ENCODE results near the gene OSGEP.
"Not testable (repeated sequence)": the region's sequence is repeated elsewhere in the genome, so short reads cannot be mapped to it uniquely, and the experiment has no call there.

OSGEP gene

DNA sequence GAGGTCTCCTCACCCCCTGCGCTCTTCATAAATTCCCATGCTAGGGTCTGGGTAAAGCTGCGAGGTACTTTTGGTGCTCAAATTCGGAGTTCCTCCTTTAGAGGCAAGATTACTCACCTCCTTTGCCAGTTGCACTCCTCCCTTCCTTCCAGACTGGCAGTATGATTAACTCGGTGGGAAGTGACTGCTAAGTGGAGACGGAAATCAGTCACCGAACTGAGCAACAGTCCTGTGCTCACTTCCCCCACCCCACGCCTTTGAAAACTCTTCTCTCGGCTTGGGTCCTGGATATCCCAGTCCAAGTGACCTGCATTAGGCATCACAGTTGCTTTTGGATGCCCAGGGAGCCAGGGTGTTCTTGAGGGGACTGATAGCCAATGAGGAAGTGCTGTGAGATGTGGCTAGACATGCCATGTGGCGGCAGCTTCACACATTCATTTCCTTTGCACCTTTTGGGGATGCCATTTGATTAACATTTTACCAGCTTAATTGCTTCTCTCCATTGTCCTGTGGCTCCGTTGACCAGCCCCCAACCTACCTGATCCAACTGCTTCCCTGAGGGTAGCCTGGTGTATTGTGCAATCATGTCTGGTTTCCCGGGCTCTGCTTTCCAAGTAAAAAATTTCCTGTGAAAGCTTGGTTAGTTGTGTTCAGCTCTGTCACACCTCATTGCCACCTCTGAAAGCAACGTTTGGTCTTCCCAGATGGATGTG, 15.4 kb upstream of the OSGEP start:
- peak in 1 of 3 donors; percentile 31 for DNase-seq (ENCODE audit: low read depth in 3 of 3, low spot score in 1 of 3)

DNA sequence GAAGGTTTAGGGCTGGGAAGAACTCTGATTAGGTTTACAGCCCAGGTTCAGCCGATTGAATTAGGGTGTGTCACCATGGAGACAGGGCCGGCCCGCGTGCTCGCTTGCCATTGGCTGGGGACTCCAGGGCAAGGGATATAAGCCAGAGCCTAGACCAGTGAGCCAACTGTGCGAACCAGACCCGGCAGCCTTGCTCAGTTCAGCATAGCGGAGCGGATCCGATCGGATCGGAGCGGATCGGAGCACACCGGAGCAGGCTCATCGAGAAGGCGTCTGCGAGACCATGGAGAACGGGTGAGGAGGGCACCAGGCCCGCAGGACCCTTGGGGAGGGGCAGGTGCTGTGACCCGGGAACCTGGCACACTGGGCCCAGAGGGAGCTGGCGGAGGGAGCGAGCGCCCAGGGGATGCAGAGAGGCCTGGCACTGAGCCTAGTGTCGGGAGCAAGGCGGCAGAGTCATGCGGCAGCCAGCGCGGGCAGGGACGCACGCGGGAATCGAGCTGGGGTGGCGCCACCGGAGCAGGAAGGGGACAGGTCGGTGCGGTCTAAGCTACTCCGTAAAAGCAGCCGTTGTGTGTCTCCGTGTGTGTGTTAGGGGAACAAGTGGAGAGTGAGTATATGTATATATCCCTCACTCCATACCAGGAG, 14.8 kb upstream of the OSGEP start, which contains the start of gene PNP:
PNP (plus strand) TSS at position 165 of the 648 bp plus-strand sequence; CDS start at position 284, 119 bp downstream.
- DNase-seq (ENCODE audit: low read depth in 3 of 3, low spot score in 1 of 3), result peak; percentile 69 to 76 (median 72)

DNA sequence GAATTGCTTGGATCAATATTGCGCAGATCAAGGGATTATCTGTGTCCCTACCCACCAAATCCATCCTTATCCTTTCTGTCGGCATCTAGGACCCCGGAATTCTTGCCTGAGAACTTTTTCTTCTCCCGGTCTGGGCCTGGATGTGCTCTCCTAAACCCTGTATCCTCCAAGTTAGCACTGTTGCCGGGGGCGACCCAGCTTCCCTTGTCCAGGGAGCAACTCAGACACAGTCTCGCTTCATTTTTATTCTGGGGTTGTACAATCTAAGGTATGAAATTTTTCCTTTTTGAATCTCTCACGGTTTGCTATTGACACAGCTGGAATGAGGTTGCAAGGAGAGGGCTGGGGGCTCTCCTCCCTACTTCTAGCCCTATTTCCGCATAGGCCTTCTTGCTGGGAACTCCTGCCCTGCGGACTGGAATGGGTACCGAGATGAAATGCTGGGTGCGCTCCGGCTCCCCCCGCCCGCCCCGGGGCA, 14.2 kb upstream of the OSGEP start:
- no peak for DNase-seq (ENCODE audit: low read depth in 3 of 3, low spot score in 1 of 3)

- peak; percentile 93 to 97 (median 96) for DNase-seq (ENCODE audit: low read depth in 3 of 3, low spot score in 1 of 3)
These were observed 6.9 kb upstream of the OSGEP start, which contains the start of gene PIP4P1 for GRCh38 chr14:20461225-20462141. TSS of gene PIP4P1 (minus strand) at chr14:20461434. CDS start at chr14:20461325, 109 bp downstream.

- DNase-seq (ENCODE audit: low read depth in 3 of 3, low spot score in 1 of 3), result peak in 2 of 3 donors; percentile 18 to 22
These were observed 6.0 kb upstream of the OSGEP start for GRCh38 chr14:20460458-20461224.

DNA sequence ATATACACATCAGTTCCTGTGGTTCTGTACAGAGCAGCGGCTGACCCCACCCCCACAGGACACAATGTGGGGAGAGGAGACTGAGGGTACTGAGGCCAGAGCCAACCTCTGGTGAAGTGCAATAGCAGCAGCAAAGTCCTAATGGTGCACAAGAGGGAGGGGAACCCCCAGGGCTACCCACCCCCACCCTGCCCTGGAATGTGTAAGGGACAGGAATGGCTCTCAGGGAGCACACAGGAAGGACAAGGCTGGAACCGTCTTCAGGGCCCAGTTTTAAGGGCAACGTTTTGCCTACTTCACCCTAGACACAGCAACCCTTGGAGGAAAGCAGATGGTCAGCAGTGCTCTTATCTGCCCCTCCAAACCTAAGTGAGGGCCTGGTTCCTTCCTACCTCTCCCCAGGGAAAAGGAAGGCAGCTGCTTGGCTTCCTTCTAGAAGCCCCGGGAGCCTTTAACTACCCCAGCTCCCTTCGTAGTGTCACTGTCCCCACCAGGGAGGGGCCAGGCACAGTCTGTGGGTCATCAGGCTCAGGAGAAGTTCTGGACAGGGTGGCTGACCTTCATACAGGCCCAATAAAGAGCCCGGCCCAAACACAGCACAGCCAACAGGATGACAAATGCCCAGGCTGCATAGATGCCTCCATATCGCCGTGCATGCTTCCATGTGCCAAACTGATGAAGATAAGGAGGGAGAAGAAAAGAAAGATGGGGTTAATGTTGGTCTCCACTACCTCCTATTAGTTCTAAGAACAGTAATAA, 3.6 kb upstream of the OSGEP start:
- DNase-seq (ENCODE audit: low read depth in 3 of 3, low spot score in 1 of 3), result no peak

- no peak for DNase-seq (ENCODE audit: low read depth in 3 of 3, low spot score in 1 of 3)
These were observed 2.4 kb upstream of the OSGEP start for GRCh38 chr14:20456971-20457370.

GRCh38 chr14:20455355-20456300, 1.0 kb upstream of the OSGEP start:
- DNase-seq (ENCODE audit: low read depth in 3 of 3, low spot score in 1 of 3), result no peak

- not testable (repeated sequence) for DNase-seq (ENCODE audit: low read depth in 3 of 3, low spot score in 1 of 3)
These were observed 1.8 kb downstream of the OSGEP start for GRCh38 chr14:20452831-20453230.

DNA sequence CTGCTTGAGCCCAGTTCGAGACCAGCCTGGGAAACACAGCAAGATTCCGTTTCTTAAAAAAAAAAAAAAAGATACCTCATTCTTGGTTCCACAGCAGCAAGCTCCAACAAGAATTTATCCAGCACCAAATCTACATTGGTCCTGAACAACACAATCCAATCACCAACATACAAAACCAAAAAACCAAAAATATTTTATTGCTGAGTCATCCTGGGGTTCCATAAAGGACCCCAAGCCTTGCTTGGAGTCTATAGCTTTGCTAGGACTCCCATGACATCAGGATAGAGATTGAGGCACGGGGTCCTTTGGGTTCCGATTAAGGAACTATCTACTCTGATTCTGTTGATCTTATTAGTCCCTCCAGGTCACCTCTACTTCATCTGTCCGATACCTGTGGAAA, 7.7 kb downstream of the OSGEP start:
- no peak for DNase-seq (ENCODE audit: low read depth in 3 of 3, low spot score in 1 of 3)

DNA sequence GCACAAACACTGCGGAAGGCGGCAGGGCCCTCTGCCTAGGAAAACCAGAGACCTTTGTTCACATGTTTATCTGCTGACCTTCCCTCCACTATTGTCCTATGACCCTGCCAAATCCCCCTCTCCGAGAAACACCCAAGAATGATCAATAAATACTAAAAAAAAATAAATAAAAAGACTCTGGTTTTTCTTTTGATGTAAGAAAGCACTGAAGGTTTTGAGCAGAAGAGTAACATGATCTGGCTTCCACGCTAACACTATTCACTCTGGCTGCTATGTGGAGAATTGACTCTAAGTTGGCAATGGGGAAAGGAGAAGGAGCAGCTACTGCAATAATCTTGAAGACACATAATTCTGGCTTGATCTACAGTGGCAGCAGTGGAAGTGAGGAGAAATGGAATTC, 11.0 kb downstream of the OSGEP start:
- not testable (repeated sequence) for DNase-seq (ENCODE audit: low read depth in 3 of 3, low spot score in 1 of 3)

- DNase-seq (ENCODE audit: low read depth in 3 of 3, low spot score in 1 of 3), result no peak
These were observed 13.2 kb downstream of the OSGEP start for GRCh38 chr14:20441461-20441860.

- no peak for DNase-seq (ENCODE audit: low read depth in 3 of 3, low spot score in 1 of 3)
These were observed 13.7 kb downstream of the OSGEP start for GRCh38 chr14:20440882-20441281.

DNA sequence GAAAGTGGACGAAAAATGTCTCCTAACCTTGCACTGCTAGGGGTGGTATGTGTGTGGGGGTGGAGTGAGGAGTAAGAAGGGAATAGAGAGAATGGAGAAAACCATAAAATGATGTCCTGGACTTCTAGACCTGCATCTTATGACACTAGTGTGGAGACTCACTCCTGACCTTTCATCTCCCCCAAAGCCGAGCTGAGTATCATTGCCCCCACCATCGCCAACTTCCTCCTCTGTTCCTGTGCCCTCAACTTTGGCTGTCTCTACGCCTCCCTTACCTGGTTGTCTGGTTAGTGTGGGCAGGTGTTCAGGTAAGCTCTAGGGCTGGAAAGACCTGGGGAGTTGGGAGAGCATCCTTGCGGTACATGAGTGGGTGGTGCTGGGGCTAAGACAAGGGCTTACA, 14.1 kb downstream of the OSGEP start:
- no peak for DNase-seq (ENCODE audit: low read depth in 3 of 3, low spot score in 1 of 3)

GRCh38 chr14:20438664-20439063, 15.9 kb downstream of the OSGEP start:
- no peak for DNase-seq (ENCODE audit: low read depth in 3 of 3, low spot score in 1 of 3)

GRCh38 chr14:20436363-20436755, 18.3 kb downstream of the OSGEP start:
- no peak for DNase-seq (ENCODE audit: low read depth in 3 of 3, low spot score in 1 of 3)

GRCh38 chr14:20435582-20436362, 18.8 kb downstream of the OSGEP start, which contains the start of gene KLHL33:
TSS of gene KLHL33 (minus strand) at chr14:20436166. CDS start at chr14:20435811, 355 bp downstream.
- DNase-seq (ENCODE audit: low read depth in 3 of 3, low spot score in 1 of 3), result no peak
